ENCODE results near the gene MINK1. TPM values are rescaled to one million over a fixed set of nuclear protein-coding genes. Genes with fewer than 3 reads are reported as not detected.

MINK1 gene
- total RNA-seq (2016; rRNA removed; fragmentation: Illumina TruSeq; extraction: Trizol): 15.2 and 17.2 TPM in 2 replicates
- total RNA-seq (2016; cell fraction: cytosol; rRNA removed; fragmentation: Illumina TruSeq; extraction: Trizol; ENCODE audit: low read depth): 23.3 and 30.8 TPM in 2 replicates
- 14.0 and 18.0 TPM in 2 replicates for total RNA-seq (2016; cell fraction: insoluble cytoplasmic fraction; rRNA removed; fragmentation: Illumina TruSeq; extraction: Trizol)
- total RNA-seq (2016; cell fraction: membrane; rRNA removed; fragmentation: Illumina TruSeq; extraction: Trizol): 18.2 and 20.0 TPM in 2 replicates
- total RNA-seq (2016; cell fraction: nucleus; rRNA removed; fragmentation: Illumina TruSeq; extraction: Trizol): 19.4 and 19.5 TPM in 2 replicates
- 63.9 and 75.5 TPM in 2 replicates for polyA plus RNA-seq (2011; rRNA removed)
- polyA plus RNA-seq (2011; cell fraction: cytosol; rRNA removed): 26.5 and 29.4 TPM in 2 replicates
- polyA plus RNA-seq (2011; cell fraction: nucleus; rRNA removed): 412 and 513 TPM in 2 replicates
- polyA plus RNA-seq (2012): 65.0 and 70.4 TPM in 2 replicates
- 2.7 TPM in 2 replicates for polyA plus RNA-seq (2016; cell fraction: cytosol; fragmentation: Illumina TruSeq; extraction: Trizol; ENCODE audit: low read depth)
- 13.5 and 20.2 TPM in 2 replicates for polyA plus RNA-seq (2016; cell fraction: insoluble cytoplasmic fraction; fragmentation: Illumina TruSeq; extraction: Trizol; ENCODE audit: low read depth)
- polyA plus RNA-seq (2016; cell fraction: membrane; fragmentation: Illumina TruSeq; extraction: Trizol; ENCODE audit: low read depth): 8.2 and 9.7 TPM in 2 replicates
- polyA plus RNA-seq (2016; cell fraction: nucleus; fragmentation: Illumina TruSeq; extraction: Trizol; ENCODE audit: insufficient read depth, low read depth): 94.7 and 99.9 TPM in 2 replicates
- 48.1 and 56.8 TPM in 2 replicates for polyA minus RNA-seq (2011; rRNA and poly(A)+ RNA removed; ENCODE audit: low replicate concordance)
- 15.6 and 21.3 TPM in 2 replicates for polyA minus RNA-seq (2011; cell fraction: cytosol; rRNA and poly(A)+ RNA removed)
- 64.1 and 70.6 TPM in 2 replicates for polyA minus RNA-seq (2011; cell fraction: nucleus; rRNA and poly(A)+ RNA removed)
- Bru-seq, nascent RNA: percentile 68 among the genes with signal in this experiment
- percentile 80 among the genes with signal in this experiment for BruChase-seq, experiment 1, labeled RNA remaining after a 6-hour chase
- percentile 75 among the genes with signal in this experiment for BruChase-seq, experiment 2, labeled RNA remaining after a 2-hour chase
- long read RNA-seq, experiment 1, partial matches to known transcripts: 3 of 6 reads
- long read RNA-seq, experiment 1, other reads (novel, unspliced or antisense): 3 of 6 reads
- long read RNA-seq, experiment 2, full-length matches to known transcripts: 6 of 93 reads
- long read RNA-seq, experiment 2, partial matches to known transcripts: 59 of 93 reads
- long read RNA-seq, experiment 2, other reads (novel, unspliced or antisense): 28 of 93 reads

DNA sequence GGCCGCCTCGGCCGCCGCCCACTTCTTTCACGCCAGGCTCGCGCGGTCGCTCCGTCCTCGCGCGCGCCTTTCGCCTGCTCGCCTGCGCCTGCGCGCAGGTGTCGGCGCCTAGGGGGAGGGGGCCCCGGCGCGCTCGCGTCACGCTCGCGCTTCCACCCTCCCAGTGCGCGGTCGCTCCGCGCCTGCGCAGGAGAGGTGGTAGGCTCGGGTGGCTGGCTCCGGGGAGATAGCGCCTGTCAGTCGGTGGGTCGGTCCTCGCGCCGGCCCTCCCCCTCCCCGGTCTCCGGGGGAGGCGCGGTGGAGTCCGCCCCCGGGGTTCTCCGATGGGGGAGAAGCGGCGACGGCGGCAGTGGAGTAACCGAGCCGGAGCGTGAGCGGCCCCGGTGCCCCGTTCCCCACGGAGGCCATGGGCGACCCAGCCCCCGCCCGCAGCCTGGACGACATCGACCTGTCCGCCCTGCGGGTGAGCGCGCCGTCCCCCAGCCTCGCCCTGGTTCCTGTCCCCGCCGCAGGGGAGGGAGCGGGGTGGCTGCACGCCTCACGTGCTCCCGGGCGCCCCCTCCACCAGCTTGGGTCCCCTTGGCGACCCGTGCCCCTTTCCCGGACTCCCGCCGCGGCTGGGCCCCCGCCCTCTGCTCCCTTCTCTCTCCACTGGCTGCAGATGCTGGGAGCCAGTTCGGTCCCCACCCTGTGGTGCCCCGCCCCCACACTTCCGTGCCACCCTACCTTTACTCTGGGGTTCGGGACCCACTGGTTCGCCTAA lies at the start of gene MINK1:
Gene MINK1 (plus strand): TSS at position 163 of the 763 bp plus-strand sequence. CDS start 244 bp downstream, at position 407.
- BruUV-seq (replicated peaks): no TSS peak
- intact Hi-C loops (cut with micrococcal nuclease; ENCODE audit: unreplicated experiment): loop anchor here (10.0 kb wide), 1 partner anchor 51 kb away; no protein-coding TSS in a partner anchor
- TF ChIP-seq NR3C1 (CRISPR knock-in tag; IDR thresholded peaks at IDR 0.05) (no peak), NR2F2 (IDR thresholded peaks at IDR 0.05; ENCODE audit: borderline replicate concordance, low read depth) (0 out of 2 replicates have a peak, but pooled peaks have one; percentile 9), ZNF883 (CRISPR knock-in tag; IDR thresholded peaks at IDR 0.05; ENCODE audit: not compliant biosample characterization) (peak; percentile 20), CBX1 (IDR thresholded peaks at IDR 0.05; ENCODE audit: low read depth) (no peak), ZFP41 (CRISPR knock-in tag; IDR thresholded peaks at IDR 0.05; ENCODE audit: borderline replicate concordance) (0 out of 2 replicates have a peak, but pooled peaks have one; percentile 38), KLF12 (CRISPR knock-in tag; IDR thresholded peaks at IDR 0.05; ENCODE audit: borderline replicate concordance) (peak; percentile 56; the same call in 1 of the 2 replicates), SYNCRIP (IDR thresholded peaks at IDR 0.05; ENCODE audit: insufficient read depth, low read depth, low read length) (no peak), YEATS2 (CRISPR knock-in tag; IDR thresholded peaks at IDR 0.05; ENCODE audit: borderline replicate concordance) (no peak), ARID2 (CRISPR knock-in tag; IDR thresholded peaks at IDR 0.05; ENCODE audit: borderline replicate concordance) (peak; percentile 63; the same call in 1 of the 2 replicates), YEATS4 (CRISPR knock-in tag; IDR thresholded peaks at IDR 0.05; ENCODE audit: borderline replicate concordance) (peak; percentile 55; the same call in 1 of the 2 replicates), IRF2 (CRISPR knock-in tag; IDR thresholded peaks at IDR 0.05) (peak; percentile 36; the same call in 1 of the 2 replicates)
- TF ChIP-seq, protein P1, sequence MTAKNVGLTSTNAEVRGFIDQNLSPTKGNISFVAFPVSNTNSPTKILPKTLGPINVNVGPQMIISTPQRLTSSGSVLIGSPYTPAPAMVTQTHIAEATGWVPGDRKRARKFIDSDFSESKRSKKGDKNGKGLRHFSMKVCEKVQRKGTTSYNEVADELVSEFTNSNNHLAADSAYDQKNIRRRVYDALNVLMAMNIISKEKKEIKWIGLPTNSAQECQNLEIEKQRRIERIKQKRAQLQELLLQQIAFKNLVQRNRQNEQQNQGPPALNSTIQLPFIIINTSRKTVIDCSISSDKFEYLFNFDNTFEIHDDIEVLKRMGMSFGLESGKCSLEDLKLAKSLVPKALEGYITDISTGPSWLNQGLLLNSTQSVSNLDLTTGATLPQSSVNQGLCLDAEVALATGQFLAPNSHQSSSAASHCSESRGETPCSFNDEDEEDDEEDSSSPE (CRISPR knock-in tag; IDR thresholded peaks at IDR 0.05): peak; percentile 44; the same call in 1 of the 2 replicates
- TF ChIP-seq, protein P2, sequence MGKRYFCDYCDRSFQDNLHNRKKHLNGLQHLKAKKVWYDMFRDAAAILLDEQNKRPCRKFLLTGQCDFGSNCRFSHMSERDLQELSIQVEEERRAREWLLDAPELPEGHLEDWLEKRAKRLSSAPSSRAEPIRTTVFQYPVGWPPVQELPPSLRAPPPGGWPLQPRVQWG (CRISPR knock-in tag; IDR thresholded peaks at IDR 0.05; ENCODE audit: borderline replicate concordance, low read depth): no peak
- TF ChIP-seq, protein P3, sequence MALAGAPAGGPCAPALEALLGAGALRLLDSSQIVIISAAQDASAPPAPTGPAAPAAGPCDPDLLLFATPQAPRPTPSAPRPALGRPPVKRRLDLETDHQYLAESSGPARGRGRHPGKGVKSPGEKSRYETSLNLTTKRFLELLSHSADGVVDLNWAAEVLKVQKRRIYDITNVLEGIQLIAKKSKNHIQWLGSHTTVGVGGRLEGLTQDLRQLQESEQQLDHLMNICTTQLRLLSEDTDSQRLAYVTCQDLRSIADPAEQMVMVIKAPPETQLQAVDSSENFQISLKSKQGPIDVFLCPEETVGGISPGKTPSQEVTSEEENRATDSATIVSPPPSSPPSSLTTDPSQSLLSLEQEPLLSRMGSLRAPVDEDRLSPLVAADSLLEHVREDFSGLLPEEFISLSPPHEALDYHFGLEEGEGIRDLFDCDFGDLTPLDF (CRISPR knock-in tag; IDR thresholded peaks at IDR 0.05): peak; percentile 55; the same call in 1 of the 2 replicates

More for the DNA sequence above, at the start of gene MINK1:
- ChIA-PET POLR2A (interaction anchor here (0.6 to 3.8 kb wide), 12 partner anchors 14 to 125 kb away, joined by 3 to 31 read pairs (median 4); partner anchors contain the start of genes ARRB2, CXCL16, GLTPD2 and PLD2), CTCF (ENCODE audit: low intra/inter-chr PET ratio, low total read pairs) (no interaction called here)
- in situ Hi-C loops (cut with HindIII; ENCODE audit: extremely low pct_ligation_motif_present, low pct_unique_long_range_greater_than_20kb): no loop called here
- H2AFZ ChIP-seq (ENCODE audit: low read length): no peak within 1 kb of the TSS
- H3K4me2 ChIP-seq (ENCODE audit: low read depth, low read length): peak within 1 kb of the TSS; percentile 97
- peaks cover 2 to 6% of the 10 kb centered on the region in 2 experiments; a peak in 2 of 5 replicates for H3K36me3 ChIP-seq (replicated peaks in 1 of 2; ENCODE audit: control insufficient read depth in 1 of 2, insufficient read depth in 2 of 2, low read length in 2 of 2)
- ATAC-seq (peak; percentile 78), DNase-seq (ENCODE audit: low spot score) (peak; percentile 84), FAIRE-seq (no peak)
- H4K20me1 ChIP-seq (ENCODE audit: insufficient read depth, low read length): peaks cover 15% of the 10 kb centered on the region; the same call in 1 of the 2 replicates
- H3K9me3 ChIP-seq (ENCODE audit: low read length): no peaks in the 10 kb centered on the region
- H3K4me3 ChIP-seq (replicated peaks in 1 of 3; ENCODE audit: insufficient read depth in 1 of 3, low read depth in 2 of 3, low read length in 3 of 3): peak within 1 kb of the TSS; percentile 67 to 97 (median 85)
- H3K27ac ChIP-seq (ENCODE audit: extremely low read length, insufficient read depth, low read length): peak within 1 kb of the TSS; percentile 75
- 2% methylated on average over 18 of the region's 91 CpGs for WGBS (ENCODE audit: low lambda C conversion rate)
- peaks cover 46% of the 10 kb centered on the region for H3K79me2 ChIP-seq (ENCODE audit: insufficient read depth, low read length)
- H3K9ac ChIP-seq (ENCODE audit: insufficient read depth, low read depth, low read length): peak within 1 kb of the TSS; percentile 78
- peaks cover 41% of the 10 kb centered on the region for H3K4me1 ChIP-seq (ENCODE audit: insufficient read depth, low read length)
- no peaks in the 10 kb centered on the region for H3K27me3 ChIP-seq (ENCODE audit: control insufficient read depth in 1 of 2, insufficient read depth in 2 of 2, low read length in 2 of 2)
